Endodermal cell (in vitro differentiated cells): ENCODE data around the gene IQCK. TPM values are rescaled to one million over a fixed set of nuclear protein-coding genes. Genes with fewer than 3 reads are reported as not detected.

ENCODE experiments used
- DNase-seq: peaks from one replicate; pipeline ENCODE4 v3.0.0-alpha.2; 2017
- H3K27ac ChIP-seq: 2 replicates; pipeline ENCODE4 v1.5.1; 2013; ENCODE audit warnings: mild to moderate bottlenecking, low read depth, low read length, moderate library complexity
- H3K27me3 ChIP-seq: 2 replicates; pipeline ENCODE4 v1.6.1; 2013; ENCODE audit warnings: mild to moderate bottlenecking, low read length, moderate library complexity; ENCODE audit not compliant: insufficient read depth, control insufficient read depth, poor library complexity, severe bottlenecking
- H3K36me3 ChIP-seq: 2 replicates; pipeline ENCODE4 v1.7.0; 2013; ENCODE audit warnings: mild to moderate bottlenecking, low read length, moderate library complexity; ENCODE audit not compliant: control insufficient read depth, insufficient read depth
- H3K4me1 ChIP-seq: one replicate; pipeline ENCODE4 v1.7.0; 2013; ENCODE audit warnings: low read length; ENCODE audit not compliant: control insufficient read depth, insufficient read depth
- H3K4me3 ChIP-seq: 2 replicates; pipeline ENCODE4 v1.5.1; 2013; ENCODE audit warnings: mild to moderate bottlenecking, low read length, moderate library complexity
- H3K9ac ChIP-seq: 2 replicates; pipeline ENCODE4 v1.6.1; 2013; ENCODE audit warnings: mild to moderate bottlenecking, low read length, moderate library complexity; ENCODE audit not compliant: poor library complexity, severe bottlenecking; ENCODE audit errors: extremely low read depth
- H3K9me3 ChIP-seq: 2 replicates; pipeline ENCODE4 v1.6.1; 2013; ENCODE audit warnings: mild to moderate bottlenecking, low read length, moderate library complexity; ENCODE audit not compliant: control insufficient read depth
- H3K27ac Mint-ChIP-seq: 2 replicates; pipeline ENCODE4 v1.8.0; 2020; ENCODE audit warnings: mixed read lengths
- H3K27me3 Mint-ChIP-seq: 2 replicates; pipeline ENCODE4 v1.8.0; 2021; ENCODE audit warnings: mild to moderate bottlenecking, mixed read lengths; ENCODE audit not compliant: insufficient read depth
- H3K36me3 Mint-ChIP-seq: 2 replicates; pipeline ENCODE4 v1.8.0; 2020; ENCODE audit warnings: low read depth, mixed read lengths
- H3K4me1 Mint-ChIP-seq: 2 replicates; pipeline ENCODE4 v1.8.0; 2020; ENCODE audit warnings: mixed read lengths
- H3K4me3 Mint-ChIP-seq: 2 replicates; pipeline ENCODE4 v1.8.0; 2020; ENCODE audit warnings: mild to moderate bottlenecking, moderate library complexity, mixed read lengths
- H3K9me3 Mint-ChIP-seq: 2 replicates; pipeline ENCODE4 v1.8.0; 2020; ENCODE audit warnings: mild to moderate bottlenecking, mixed read lengths
- WGBS, 2 experiments: methylation state at CpG; one replicate each; pipeline versions ENCODE4 v1.1.5 to v1.1.7; 2013; ENCODE audit warnings: missing lambda C conversion rate in 2 of 2, mixed read lengths in 1 of 2; ENCODE audit not compliant: insufficient coverage in 1 of 2, insufficient read length in 1 of 2; 5-methylcytosine and 5-hydroxymethylcytosine counted together
- total RNA-seq, 2 donors: library from RNA; stranded (reverse); fragmentation: NEBNext Ultra II Directional in 1 of 2; extraction: Animal tissue kit (Norgen Biotek cat#: 25700) in 1 of 2; gene quantifications; 2 replicates in 1 of 2; 3 replicates in 1 of 2; pipeline ENCODE4 v1.2.1, GENCODE V29; 2021
- TF ChIP-seq, protein P1 (sequence below): fragments of 200-600 bp; sonication (generic); conservative IDR thresholded peaks from 2 replicates; pipeline ENCODE4 v1.5.0; 2021; ENCODE audit warnings: antibody characterized with exemption, mild to moderate bottlenecking

IQCK gene
- total RNA-seq, 2 donors from 2014 or later = 21.1 to 30.1 TPM

DNA sequence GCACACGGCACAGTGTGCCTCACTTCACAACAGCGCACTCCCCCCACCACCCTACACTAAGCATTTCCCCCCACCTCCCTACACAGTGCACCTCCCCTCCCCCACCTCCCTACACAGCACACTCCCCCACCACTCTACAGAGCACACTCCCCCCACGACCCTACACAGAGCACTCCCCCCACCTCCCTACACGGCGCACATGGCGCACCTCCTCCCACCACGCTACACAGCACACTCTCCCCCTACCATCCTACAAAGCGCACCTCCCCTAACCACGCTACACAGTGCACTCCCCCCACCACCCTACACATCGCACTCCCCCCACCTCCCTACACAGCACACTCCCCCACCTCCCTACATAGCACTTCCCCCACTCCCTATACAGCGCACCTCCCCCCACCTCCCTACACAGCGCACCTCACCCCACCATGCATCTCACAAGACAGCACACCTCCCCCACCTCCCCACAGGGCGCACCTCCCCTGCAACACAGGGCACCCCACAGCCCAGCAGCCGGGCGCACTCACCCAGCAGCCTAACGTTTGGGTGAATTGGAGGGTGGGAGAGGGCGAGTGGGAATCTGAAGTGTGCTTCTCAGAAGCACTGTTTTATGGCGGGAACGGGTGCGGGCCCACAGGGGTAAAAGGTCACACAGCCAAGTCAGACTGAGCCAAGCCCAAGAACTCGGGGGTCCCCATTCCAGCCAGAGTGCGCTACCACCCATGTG lies 10.3 kb upstream of the IQCK start:
- TF ChIP-seq, protein P1, sequence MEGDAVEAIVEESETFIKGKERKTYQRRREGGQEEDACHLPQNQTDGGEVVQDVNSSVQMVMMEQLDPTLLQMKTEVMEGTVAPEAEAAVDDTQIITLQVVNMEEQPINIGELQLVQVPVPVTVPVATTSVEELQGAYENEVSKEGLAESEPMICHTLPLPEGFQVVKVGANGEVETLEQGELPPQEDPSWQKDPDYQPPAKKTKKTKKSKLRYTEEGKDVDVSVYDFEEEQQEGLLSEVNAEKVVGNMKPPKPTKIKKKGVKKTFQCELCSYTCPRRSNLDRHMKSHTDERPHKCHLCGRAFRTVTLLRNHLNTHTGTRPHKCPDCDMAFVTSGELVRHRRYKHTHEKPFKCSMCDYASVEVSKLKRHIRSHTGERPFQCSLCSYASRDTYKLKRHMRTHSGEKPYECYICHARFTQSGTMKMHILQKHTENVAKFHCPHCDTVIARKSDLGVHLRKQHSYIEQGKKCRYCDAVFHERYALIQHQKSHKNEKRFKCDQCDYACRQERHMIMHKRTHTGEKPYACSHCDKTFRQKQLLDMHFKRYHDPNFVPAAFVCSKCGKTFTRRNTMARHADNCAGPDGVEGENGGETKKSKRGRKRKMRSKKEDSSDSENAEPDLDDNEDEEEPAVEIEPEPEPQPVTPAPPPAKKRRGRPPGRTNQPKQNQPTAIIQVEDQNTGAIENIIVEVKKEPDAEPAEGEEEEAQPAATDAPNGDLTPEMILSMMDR = no peak
- H3K36me3 Mint-ChIP-seq = peaks cover 78% of the 10 kb centered on the region

DNA sequence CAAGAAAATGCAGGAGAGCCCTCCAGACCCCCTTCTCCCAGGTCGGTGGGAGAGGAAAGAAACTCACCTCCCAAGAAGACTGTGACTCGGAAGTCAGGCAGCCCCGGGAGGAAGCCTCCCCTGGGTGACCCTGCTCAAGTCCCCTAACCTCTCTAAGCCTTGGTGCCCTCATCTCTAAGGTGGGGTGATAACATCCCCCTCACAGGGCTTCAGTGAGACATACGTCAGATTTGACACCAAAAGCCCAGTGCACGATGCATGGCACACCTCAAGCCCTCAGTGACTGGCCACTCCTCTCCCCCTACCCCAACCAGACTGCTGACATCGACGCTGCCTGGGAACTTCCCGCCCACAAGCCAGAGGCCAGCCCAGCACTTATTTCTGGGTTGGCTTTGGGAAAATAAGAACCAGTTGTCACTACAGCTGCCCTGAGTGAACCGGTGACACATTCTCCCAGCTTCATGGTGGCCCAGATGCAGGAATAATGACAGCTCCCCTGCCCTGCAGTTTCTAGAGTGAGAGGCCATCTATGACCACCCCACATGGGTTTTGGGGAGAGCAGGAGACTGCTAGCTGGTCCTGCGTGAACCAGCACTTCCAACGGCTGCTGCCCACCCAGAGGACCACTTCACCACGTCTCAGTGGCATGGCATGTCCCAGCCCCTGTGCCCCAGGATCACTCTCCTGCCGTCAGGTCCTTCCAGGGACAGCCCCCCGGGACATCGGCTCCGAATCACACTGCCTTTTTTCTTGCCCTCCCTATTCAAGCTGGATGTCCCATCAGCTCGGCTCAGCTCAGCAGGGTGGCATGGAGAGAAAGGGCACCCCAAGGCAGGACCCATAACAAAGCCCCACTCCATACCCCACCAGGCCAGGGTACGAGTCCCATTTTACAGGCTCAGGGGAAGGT lies 9.5 kb upstream of the IQCK start:
- Histone ChIP-seq H3K27me3 (no peaks in the 10 kb centered on the region), H3K9me3 (no peaks in the 10 kb centered on the region), H3K36me3 (peaks cover 87% of the 10 kb centered on the region), H3K4me3 (no peak overlapping the region), H3K4me1 (peaks cover 13% of the 10 kb centered on the region), H3K9ac (no peak overlapping the region), H3K27ac (no peak overlapping the region)
- 86 to 92% methylated on average over 5 to 18 of the region's 18 CpGs for WGBS, 2 experiments
- Mint-ChIP-seq H3K36me3 (peaks cover 74% of the 10 kb centered on the region), H3K4me1 (peaks cover 28% of the 10 kb centered on the region), H3K27me3 (no peaks in the 10 kb centered on the region), H3K27ac (no peak overlapping the region), H3K9me3 (no peaks in the 10 kb centered on the region), H3K4me3 (no peak overlapping the region)
- TF ChIP-seq, protein P1 = no peak
- DNase-seq = no peak

More for the DNA sequence above, 10.3 kb upstream of the IQCK start:
- Histone ChIP-seq H3K27me3 (no peaks in the 10 kb centered on the region), H3K9me3 (no peaks in the 10 kb centered on the region), H3K4me3 (no peak overlapping the region), H3K27ac (no peak overlapping the region), H3K36me3 (peaks cover 88% of the 10 kb centered on the region), H3K9ac (no peak overlapping the region), H3K4me1 (peaks cover 13% of the 10 kb centered on the region)
- 94% methylated on average over 8 to 19 of the region's 22 CpGs for WGBS, 2 experiments
- H3K4me1 Mint-ChIP-seq = peaks cover 28% of the 10 kb centered on the region
- no peak overlapping the region for H3K27ac Mint-ChIP-seq
- H3K27me3 Mint-ChIP-seq = no peaks in the 10 kb centered on the region
- no peak overlapping the region for H3K4me3 Mint-ChIP-seq
- H3K9me3 Mint-ChIP-seq = no peaks in the 10 kb centered on the region
- no peak for DNase-seq

DNA sequence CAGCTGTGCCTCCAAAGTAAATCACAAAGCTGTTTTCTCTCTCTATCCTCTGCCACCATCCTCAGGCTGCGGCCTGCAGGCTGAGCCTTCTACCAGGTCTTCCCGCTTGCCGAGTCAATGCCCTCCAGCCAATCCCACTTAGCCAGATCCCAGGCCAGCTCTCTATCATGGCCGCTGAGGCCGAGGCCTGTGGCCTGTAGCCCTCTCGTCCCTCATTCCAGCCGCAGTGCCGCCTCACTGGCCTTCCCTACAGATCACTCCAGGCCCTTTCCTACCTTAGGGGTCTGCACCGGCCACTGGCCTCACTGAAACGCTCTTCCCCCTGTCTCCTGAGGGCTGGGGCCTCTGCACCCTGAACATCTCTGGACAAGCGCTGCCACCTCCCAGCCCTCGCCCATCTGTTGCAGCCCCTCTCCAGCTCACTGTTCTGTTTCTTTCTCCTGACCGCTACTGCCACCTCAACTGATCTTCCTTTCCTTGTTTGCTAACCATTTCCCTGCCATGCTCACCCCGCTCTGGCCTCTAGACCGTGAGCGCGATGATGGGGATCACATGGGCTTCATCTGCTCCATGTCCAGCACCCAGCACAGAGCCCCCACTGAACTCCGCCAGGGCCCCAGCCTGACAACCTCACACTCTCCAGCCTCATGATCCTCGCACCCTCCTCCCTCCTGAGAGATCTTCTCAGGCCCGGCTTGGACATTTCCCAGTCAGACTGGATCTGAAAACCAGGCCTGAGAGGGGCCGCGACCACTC lies 8.5 kb upstream of the IQCK start:
- Mint-ChIP-seq H3K4me1 (peaks cover 28% of the 10 kb centered on the region), H3K4me3 (no peak overlapping the region), H3K27ac (peak overlapping the region; percentile 80), H3K27me3 (no peaks in the 10 kb centered on the region), H3K9me3 (no peaks in the 10 kb centered on the region), H3K36me3 (peaks cover 74% of the 10 kb centered on the region)
- TF ChIP-seq, protein P1 = no peak
- Histone ChIP-seq H3K4me1 (peaks cover 13% of the 10 kb centered on the region), H3K4me3 (no peak overlapping the region), H3K9ac (no peak overlapping the region), H3K36me3 (peaks cover 87% of the 10 kb centered on the region), H3K27ac (no peak overlapping the region), H3K9me3 (no peaks in the 10 kb centered on the region), H3K27me3 (no peaks in the 10 kb centered on the region)
- no peak for DNase-seq
- WGBS, 2 experiments = 93 to 96% methylated on average over 11 to 22 of the region's 22 CpGs
